H1 (cell line): ENCODE data around the gene MTM1. TPM values are rescaled to one million over a fixed set of nuclear protein-coding genes. Genes with fewer than 3 reads are reported as not detected.

Source experiments
- CREB1 ChIP-seq: IDR thresholded peaks from 2 replicates; pipeline ENCODE4 v1.6.1; 2012; ENCODE audit warnings: inconsistent platforms
- TAF7 ChIP-seq: optimal IDR thresholded peaks from 2 replicates; pipeline ENCODE3; 2011; ENCODE audit warnings: low read depth, mild to moderate bottlenecking, inconsistent platforms, low read length, moderate library complexity, borderline replicate concordance
- TEAD4 ChIP-seq: IDR thresholded peaks from 2 replicates; pipeline ENCODE4 v1.6.1; 2012; ENCODE audit warnings: low read depth, low read length, inconsistent platforms, mixed read lengths
- polyA plus RNA-seq, 7 experiments: library from polyadenylated mRNA; depleted of rRNA in 3 of 7; stranded (reverse) in 5 of 7; unstranded in 2 of 7; fragments of >200 nt in 5 of 7; fragments of 200-250 nt in 2 of 7; gene quantifications; 1 replicate in 5 of 7; 2 replicates in 1 of 7; 4 replicates in 1 of 7; pipeline versions ENCODE4 v1.2.1 to v1.2.3, GENCODE V29; 2011 to 2013; ENCODE audit warnings: missing spikeins in 2 of 7, mixed read lengths in 2 of 7
- total RNA-seq: library from RNA; stranded (reverse); fragmentation: NEBNext Ultra II Directional; extraction: Animal tissue kit (Norgen Biotek cat#: 25700); gene quantifications from 2 replicates; pipeline ENCODE4 v1.2.1, GENCODE V29; 2021
- TF ChIP-seq, protein P1 (sequence below): fragments of 300-600 bp; sonication (generic); IDR thresholded peaks from 2 replicates; pipeline ENCODE4 v1.7.1; 2012; ENCODE audit warnings: low read length, moderate library complexity, mild to moderate bottlenecking, inconsistent platforms; ENCODE audit not compliant: insufficient replicate concordance

MTM1 gene
- total and polyA plus RNA-seq, 2 of the 8 experiments (the other 6 are each of a cell fraction or from before 2014, with no cell fraction given): 2.3 to 8.4 TPM

DNA sequence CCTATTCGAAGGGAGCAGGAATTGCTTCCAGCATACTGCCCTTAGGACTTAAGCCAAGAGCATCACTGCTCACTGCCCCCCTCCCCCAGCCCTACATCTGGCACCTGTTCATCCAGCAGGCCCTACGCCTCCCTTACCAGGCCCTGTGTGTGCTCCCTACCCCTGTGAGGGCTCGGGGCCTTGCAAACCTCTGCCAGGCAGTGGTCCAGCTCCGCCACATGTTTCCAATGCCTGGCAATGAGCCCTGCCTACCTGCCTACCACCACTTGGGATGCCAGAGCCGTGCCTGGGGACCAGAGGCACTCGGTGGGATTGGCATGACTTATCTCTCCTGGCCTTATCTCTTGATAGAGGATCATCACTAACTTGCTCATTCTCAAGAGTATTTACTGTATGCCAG, 27.5 kb upstream of the MTM1 start (continued):
- TF ChIP-seq, protein P1, sequence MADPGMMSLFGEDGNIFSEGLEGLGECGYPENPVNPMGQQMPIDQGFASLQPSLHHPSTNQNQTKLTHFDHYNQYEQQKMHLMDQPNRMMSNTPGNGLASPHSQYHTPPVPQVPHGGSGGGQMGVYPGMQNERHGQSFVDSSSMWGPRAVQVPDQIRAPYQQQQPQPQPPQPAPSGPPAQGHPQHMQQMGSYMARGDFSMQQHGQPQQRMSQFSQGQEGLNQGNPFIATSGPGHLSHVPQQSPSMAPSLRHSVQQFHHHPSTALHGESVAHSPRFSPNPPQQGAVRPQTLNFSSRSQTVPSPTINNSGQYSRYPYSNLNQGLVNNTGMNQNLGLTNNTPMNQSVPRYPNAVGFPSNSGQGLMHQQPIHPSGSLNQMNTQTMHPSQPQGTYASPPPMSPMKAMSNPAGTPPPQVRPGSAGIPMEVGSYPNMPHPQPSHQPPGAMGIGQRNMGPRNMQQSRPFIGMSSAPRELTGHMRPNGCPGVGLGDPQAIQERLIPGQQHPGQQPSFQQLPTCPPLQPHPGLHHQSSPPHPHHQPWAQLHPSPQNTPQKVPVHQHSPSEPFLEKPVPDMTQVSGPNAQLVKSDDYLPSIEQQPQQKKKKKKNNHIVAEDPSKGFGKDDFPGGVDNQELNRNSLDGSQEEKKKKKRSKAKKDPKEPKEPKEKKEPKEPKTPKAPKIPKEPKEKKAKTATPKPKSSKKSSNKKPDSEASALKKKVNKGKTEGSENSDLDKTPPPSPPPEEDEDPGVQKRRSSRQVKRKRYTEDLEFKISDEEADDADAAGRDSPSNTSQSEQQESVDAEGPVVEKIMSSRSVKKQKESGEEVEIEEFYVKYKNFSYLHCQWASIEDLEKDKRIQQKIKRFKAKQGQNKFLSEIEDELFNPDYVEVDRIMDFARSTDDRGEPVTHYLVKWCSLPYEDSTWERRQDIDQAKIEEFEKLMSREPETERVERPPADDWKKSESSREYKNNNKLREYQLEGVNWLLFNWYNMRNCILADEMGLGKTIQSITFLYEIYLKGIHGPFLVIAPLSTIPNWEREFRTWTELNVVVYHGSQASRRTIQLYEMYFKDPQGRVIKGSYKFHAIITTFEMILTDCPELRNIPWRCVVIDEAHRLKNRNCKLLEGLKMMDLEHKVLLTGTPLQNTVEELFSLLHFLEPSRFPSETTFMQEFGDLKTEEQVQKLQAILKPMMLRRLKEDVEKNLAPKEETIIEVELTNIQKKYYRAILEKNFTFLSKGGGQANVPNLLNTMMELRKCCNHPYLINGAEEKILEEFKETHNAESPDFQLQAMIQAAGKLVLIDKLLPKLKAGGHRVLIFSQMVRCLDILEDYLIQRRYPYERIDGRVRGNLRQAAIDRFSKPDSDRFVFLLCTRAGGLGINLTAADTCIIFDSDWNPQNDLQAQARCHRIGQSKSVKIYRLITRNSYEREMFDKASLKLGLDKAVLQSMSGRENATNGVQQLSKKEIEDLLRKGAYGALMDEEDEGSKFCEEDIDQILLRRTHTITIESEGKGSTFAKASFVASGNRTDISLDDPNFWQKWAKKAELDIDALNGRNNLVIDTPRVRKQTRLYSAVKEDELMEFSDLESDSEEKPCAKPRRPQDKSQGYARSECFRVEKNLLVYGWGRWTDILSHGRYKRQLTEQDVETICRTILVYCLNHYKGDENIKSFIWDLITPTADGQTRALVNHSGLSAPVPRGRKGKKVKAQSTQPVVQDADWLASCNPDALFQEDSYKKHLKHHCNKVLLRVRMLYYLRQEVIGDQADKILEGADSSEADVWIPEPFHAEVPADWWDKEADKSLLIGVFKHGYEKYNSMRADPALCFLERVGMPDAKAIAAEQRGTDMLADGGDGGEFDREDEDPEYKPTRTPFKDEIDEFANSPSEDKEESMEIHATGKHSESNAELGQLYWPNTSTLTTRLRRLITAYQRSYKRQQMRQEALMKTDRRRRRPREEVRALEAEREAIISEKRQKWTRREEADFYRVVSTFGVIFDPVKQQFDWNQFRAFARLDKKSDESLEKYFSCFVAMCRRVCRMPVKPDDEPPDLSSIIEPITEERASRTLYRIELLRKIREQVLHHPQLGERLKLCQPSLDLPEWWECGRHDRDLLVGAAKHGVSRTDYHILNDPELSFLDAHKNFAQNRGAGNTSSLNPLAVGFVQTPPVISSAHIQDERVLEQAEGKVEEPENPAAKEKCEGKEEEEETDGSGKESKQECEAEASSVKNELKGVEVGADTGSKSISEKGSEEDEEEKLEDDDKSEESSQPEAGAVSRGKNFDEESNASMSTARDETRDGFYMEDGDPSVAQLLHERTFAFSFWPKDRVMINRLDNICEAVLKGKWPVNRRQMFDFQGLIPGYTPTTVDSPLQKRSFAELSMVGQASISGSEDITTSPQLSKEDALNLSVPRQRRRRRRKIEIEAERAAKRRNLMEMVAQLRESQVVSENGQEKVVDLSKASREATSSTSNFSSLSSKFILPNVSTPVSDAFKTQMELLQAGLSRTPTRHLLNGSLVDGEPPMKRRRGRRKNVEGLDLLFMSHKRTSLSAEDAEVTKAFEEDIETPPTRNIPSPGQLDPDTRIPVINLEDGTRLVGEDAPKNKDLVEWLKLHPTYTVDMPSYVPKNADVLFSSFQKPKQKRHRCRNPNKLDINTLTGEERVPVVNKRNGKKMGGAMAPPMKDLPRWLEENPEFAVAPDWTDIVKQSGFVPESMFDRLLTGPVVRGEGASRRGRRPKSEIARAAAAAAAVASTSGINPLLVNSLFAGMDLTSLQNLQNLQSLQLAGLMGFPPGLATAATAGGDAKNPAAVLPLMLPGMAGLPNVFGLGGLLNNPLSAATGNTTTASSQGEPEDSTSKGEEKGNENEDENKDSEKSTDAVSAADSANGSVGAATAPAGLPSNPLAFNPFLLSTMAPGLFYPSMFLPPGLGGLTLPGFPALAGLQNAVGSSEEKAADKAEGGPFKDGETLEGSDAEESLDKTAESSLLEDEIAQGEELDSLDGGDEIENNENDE: no peak
- no peak for TF ChIP-seq CREB1
- TF ChIP-seq TAF7: no peak
- TF ChIP-seq TEAD4: no peak
